Central memory CD4-positive, alpha-beta T cell (primary cell): ENCODE results near the gene PTPN1.
"Not testable (repeated sequence)": the region's sequence is repeated elsewhere in the genome, so short reads cannot be mapped to it uniquely, and the experiment has no call there.

ENCODE experiments used
- DNase-seq: peaks from one replicate; pipeline ENCODE4 v3.0.0; 2022
- total RNA-seq, 3 experiments: gene quantifications; one replicate each; lab custom pipeline; 2026; lab: John Stamatoyannopoulos, UW

PTPN1 gene
- total RNA-seq: 121 to 191 (median 127) reads per million in 3 experiments

- peak; percentile 99 for DNase-seq
These were observed at the start of gene PTPN1 for GRCh38 chr20:50509923-50510705. TSS of gene PTPN1 (plus strand) at chr20:50510383. CDS start at chr20:50510528, 145 bp downstream.

DNA sequence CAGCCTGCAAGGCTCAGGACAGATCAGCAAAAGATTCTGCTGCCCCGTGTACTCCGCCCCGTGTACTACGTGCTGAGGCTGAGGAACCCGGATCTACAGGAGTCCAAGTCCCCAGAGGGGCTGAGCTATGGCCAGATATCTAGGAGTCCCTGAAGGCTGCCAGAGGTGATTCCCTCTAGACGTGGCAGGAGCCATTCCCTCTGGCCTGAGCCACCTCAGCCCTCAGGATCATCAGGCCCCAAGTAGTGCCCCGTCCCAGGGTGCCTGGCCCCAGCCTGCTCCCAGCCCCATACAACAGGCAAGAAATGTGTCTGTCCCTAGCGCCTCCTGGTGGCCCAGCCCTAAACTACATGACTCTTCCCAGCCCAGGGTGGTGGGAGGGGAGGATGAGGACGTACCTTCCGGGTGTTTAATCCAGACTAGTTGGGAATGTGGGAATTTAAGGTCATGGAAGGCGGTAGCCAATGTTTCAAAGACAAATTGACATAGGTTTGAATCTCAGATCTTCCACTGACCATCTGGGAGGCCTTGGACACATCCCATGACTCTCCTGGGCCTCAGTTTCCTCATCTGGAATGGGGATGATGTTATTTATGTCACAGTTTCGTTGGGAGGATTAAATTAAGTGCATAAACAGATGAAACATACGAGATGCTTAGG is 49.4 kb upstream of the PTPN1 start:
- peak; percentile 69 for DNase-seq

- no peak for DNase-seq
These were observed 48.0 kb upstream of the PTPN1 start for GRCh38 chr20:50462093-50462690.

DNA sequence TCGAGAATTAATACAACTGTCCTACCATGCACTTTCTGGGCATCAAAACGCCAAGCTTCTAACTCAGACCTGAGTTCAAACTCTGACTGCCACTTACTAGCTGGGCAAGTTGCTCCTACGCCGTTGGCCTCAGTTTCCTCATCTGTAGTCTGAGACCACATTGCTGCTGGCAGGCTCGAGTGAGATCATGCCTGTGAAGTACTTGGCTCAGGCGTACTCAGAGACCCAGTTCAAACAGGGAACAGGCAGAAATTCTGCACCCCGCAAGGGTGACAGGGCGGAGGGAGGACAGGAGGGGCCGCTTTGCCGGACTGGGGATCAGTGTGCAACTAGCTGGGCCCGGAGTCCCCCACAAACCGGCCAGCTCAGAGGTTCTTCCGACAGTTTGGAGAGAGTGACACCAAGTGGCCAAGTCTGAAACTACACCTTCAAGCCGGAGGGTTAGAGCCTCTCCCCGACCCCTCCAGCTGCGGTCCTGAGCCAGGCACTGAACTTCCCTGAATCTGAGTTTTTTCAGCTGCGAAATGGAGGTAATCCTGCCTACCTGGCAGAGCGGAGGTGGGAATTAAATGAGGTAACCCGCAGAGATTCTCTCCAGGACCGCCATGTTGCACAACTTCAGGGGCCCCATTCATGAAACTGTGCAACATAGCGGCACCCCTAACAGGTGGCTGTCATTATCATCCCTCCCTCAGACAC is 46.0 kb upstream of the PTPN1 start:
- peak; percentile 45 for DNase-seq

DNA sequence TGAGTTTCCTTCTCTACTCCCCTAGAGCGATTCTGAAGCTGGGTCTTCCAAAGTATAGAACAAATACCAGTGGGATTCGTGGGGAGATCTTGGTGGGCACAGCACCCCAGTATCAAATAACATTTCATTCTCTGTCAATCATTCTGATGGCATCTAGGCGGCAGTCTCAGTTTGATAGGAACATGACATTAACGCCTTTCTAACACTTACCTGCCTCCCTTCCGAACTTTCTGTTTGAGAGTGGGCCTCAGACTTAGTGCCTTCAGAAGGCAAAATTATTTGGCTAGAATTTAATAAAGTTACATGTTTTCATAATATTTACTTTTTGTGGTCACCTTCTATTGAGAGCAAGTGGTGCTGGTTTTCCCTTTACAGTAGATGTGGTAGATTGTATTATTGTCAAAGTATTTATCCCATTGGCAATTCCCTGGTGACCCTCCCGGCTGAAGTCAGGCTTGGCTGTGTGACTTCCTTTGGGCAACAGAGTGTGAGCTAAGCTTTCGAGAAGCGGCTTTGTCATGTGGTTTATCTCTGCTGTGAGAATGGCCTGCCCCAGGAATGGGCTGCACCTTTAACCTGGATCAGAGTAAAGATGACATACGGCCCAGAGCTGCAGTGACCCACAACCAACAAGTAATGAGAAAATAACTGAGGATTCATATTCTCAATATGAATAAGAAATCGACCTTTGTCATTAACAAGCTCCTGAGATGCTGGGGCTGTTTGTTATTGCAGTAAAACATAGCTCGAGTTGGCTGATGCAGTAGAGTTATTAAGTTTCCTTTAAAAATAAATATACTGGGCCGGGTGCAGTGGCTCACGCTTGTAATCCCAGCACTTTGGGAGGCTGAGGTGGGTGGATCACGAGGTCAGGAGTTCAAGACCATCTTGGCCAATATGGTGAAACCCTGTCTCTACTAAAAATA is 45.2 kb upstream of the PTPN1 start:
- DNase-seq: no peak

DNA sequence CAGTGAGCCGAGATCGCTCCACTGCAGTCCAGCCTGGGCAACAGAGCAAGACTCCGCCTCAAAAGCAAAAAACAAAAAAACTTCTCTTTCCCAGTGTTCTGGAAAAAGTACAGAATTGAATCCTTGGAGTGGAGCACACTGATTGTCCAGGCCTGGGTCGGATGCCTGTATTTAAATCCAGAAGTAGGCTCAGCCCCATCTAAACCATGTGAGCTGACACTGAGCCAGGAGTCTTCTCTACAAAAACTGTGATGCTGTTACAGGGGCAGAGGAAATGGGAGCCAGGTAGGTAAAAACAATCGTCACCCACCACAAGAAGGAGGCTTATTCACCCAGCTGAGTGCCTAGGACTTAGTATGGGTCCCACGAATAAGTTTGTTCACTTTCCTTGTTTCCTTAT is 43.0 kb upstream of the PTPN1 start:
- DNase-seq: no peak

DNA sequence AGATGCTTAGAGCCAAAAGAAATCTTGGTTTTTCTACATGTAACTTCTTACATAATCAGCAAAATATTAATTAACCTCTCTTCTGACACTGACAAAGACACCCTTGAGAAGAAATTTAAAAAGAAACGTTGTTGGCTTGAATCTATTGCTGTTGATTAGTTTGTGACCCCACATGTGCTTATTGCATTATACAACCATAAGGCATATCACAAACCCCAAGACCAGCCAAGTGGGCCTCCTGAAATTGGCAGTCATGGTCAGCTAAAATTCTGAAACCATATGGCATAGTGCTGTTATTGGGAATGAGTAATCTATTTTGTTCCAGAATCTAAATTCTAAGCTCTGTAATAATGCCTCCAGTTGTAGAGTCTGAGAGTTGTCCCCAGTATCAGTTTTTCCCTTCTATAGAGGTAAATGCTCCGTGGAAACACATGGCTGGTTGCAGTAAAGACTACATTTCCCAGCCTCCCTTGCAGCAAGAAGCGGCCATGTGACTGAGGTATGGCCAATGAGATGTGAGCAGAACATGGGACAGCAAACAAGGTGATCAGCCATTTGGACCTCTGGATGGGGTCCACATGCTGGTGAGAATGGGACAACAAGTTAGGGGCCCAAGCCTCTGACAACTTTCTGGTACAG is 42.3 kb upstream of the PTPN1 start:
- peak; percentile 19 for DNase-seq

DNA sequence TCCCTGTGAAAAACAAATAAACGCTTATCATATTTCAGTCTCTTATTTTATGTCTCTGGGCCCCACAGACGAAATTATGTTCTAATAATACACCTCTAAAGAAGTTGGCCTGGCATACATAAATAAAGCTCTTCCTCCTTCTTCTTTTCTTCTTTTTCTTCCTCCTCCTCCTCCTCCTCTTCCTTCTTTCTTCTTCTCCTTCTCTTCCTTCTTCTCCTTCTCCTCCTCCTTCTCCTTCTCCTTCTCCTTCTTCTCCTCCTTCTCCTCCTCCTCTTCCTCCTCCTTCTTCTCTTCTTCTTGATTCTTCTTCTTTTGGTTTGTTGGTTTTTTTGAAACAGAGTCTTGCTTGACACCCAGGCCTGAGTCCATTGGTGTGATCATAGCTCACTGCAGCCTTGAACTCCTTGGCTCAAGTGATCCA is 41.8 kb upstream of the PTPN1 start:
- no peak for DNase-seq

DNA sequence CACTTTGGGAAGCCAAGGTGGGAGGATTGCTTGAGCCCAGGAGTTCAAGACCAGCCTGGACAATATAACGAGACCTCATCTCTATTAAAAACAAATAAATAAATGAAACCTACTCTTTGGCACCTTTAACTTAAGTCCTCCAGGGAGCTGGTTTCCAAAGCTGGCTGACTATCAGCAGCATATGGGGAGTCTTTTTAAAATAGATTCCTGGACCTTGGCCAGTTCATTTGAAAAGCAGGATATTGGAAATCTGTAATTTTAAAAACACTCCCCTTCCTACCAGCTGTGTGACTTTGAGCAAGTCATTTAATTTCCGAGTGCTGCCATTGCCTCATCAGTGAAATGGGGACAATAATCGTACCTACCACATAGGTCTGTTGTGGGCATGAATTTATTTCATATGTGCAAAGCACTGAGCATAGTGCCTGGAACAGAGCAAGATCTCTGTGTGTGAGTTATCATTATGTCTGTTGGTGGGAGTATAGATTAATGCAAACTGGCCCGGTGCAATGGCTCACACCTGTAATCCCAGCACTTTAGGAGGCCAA is 40.9 kb upstream of the PTPN1 start:
- no peak for DNase-seq

GRCh38 chr20:50469796-50470195 is 40.4 kb upstream of the PTPN1 start:
- no peak for DNase-seq

- no peak for DNase-seq
These were observed 39.8 kb upstream of the PTPN1 start for GRCh38 chr20:50470264-50470858.

DNA sequence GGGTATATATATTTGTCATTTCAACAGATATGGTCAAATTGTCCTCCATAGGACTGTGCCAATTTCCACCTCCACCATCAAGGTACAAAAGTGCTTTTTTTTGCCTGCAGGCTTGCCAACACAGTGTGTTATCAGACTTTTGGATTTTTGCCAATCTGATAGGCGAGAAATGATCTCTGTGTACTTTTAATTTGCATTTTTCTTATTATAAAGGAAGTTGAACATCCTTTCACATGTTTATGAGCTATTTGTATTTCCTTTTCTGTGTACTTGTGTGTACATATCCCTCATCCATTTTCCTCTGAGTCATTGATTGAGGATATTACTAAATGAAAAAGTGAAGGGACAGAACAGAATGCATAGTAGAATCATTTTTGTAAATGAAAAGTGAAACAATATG is 39.0 kb upstream of the PTPN1 start:
- DNase-seq: peak; percentile 23

DNA sequence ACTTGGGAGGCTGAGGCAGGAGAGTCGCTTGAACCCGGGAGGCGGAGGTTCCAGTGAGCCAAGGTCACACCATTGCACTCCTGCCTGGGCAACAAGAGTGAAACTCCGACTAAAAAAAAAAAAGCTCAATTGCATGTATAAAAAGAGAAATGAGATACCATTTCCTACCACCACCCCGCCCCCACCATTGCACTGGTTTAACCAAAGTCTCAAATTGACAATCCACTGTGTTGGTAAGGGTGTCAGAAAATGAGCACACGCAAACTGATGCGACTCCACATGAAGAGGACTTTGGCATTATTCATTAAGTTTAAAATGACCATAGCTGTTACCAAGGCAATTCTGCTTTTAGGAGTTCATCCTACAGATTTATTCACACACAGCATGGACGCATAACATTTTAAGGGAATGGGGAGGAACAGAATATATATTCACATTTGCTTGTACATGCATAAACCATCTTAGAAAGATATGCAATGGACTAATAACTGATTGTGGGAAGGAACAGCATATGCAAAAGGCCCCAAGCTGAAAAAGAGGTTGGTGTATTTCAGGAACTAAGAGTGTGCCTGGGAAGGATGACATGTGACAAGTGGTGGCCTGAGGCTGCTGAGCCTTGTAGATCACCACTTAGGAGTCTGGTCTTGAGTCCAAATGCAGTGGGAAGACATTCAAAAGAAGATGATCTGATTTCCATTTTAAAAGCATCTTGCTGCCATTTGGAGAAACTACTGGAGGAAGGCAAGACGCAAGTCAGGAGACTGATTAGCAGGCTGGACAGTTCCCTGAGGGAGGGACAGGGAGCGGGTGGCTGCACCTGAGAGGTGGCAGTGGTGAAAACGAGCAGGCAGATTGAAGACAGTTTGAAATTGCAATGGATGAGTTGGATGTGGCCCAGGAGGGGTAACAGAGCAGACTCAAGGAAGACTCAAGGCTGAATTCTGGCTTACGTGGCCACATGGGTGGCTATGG is 37.2 kb upstream of the PTPN1 start:
- no peak for DNase-seq

DNA sequence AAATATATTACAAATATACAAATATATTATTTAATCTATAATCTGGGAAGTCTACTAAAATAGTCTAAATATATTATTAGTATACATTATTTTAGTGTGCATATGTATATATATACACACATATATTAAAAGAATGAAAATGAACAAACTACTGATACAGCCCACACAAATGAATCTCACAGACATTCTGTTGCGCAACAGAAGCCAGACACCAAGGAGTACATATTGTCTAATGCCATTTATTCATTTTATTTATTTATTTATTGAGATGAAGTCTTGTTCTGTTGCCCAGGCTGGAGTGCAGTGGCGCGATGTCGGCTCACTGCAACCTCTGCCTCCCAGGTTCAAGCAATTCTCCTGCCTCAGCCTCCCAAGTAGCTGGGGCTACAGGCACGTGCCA is 35.8 kb upstream of the PTPN1 start:
- not testable (repeated sequence) for DNase-seq

- DNase-seq: no peak
These were observed 34.4 kb upstream of the PTPN1 start for GRCh38 chr20:50475681-50476292.

DNA sequence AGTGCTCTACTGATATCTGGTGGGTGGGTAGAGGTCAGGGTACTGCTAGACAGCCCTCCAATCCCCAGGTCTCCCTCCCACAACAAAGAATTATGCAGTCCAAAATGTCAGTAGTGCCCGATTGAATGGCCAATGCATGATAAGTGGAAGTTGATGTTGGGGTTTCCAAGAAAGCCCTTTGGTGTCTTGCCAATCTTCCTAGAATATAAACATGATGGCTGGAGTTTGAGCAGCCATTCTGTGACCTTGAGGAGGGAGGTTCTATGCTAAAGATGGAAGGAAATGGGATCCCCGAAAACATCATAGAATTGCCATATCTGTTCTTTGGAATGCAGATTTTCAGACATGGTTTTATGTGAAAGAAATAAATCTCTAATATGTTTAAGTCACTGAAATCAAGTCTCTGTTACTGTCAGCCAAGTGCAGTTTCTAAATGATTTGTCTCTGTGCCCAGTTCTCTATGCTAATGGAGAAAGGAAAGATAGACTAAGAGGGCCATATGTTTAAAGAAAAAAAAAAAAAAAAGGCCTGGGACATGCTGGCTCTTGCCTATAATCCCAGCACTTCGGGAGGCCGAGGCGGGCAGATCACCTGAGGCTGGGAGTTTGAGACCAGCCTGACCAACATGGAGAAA is 32.8 kb upstream of the PTPN1 start:
- no peak for DNase-seq

GRCh38 chr20:50478162-50478990 is 31.8 kb upstream of the PTPN1 start:
- peak; percentile 71 for DNase-seq

GRCh38 chr20:50481741-50482140 is 28.4 kb upstream of the PTPN1 start:
- no peak for DNase-seq
